DLD1 (cell line): Measurements from ENCODE around the gene EMC9.

ENCODE experiments used
- in situ Hi-C: cut with HindIII; loops from 2 replicates; pipeline ENCODE4 v1.10.0; 2017; ENCODE audit warnings: low sequenced_read_pairs

EMC9 gene, protein sequence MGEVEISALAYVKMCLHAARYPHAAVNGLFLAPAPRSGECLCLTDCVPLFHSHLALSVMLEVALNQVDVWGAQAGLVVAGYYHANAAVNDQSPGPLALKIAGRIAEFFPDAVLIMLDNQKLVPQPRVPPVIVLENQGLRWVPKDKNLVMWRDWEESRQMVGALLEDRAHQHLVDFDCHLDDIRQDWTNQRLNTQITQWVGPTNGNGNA

DNA sequence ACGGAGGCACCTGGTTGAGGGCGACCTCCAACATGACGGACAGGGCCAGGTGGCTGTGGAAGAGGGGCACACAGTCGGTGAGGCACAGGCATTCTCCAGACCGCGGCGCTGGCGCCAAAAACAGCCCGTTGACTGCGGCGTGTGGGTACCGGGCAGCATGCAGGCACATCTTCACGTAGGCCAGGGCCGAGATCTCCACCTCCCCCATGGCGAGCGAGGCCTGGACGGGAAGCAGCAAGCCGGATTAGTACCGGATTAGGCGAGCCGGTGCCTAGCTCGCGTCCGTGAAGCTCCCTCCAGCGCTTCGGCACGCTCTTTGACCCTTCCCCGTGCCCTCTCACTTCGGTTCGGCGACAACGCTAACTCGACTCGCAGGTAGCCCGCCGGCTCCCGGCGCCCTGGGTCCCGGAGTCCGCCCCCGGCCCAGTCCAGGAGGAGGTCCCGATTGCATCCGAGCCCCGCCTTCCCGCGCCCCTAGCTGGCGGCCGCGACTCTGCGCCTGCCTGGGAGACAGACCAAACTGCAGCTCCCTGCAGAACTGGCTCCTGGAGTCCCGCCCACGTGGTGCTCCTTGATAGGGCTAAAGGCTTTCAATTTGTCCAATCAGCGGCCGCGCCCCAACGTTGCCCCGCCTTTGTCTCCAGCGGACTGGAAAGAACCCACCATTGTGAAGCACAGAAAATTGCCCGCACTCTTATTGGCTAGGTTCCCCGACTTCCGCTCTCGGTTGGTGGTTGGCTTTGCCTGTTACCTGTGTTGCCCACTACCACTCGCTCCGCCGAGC lies at the start of gene EMC9:
EMC9 (minus strand) TSS at position 495 of the 784 bp plus-strand sequence; CDS start at position 208, 287 bp downstream.
- in situ Hi-C loops: no loop called here

DNA sequence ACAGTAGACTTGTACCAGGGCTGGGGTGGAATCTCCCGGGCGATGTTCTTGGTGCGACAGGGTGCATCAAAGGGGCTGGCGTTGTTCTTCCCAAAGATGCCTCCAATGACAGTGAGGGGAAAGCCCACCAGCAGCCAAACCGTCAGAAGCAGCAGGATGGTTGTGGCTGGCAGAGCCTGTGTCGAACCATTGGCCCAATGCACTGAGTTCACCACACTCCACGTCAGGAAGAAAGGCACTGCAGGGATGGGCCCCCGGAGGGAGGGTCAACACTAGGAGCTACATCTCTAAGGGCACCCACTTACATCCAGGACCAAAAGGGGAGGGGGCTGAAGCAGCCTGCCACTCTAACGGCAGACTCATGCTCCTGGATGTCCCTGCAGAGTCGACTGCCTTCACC lies 49.0 kb upstream of the EMC9 start:
- in situ Hi-C loops: no loop called here

DNA sequence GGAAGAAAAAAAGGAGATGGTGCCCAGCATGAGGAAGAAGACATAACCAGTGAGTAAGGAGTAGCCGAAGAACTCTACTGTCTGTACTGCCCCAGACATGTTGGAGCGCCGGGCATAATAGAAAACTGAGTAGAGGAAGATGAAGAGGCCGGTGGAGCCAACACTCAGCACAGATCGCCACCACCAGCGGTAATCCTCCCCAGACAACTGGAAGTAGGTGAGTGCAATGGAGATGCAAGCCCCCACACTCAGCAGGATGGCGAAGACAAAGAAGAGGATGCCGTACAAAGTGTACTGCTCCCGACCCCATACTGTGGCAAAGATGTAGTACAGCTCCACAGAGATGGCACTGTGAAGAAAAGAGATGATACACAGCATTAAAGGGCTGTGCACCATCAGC lies 48.1 kb upstream of the EMC9 start:
- in situ Hi-C loops: no loop called here

DNA sequence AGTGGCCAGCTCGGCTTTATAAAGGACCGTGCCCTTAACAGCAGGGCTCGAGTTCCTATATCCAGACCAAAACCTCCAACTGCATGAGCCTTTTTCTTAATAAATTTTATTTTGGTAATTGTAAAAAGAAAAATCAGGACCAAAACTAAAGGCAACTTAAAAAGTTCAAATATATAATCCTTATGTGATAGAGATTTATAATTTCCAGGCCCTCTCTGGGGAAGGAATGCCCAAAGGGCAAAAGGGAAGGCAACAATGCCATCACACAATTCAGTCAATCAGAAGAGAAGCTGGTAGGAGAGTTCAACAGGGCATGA lies 47.6 kb upstream of the EMC9 start:
- in situ Hi-C loops: no loop called here

DNA sequence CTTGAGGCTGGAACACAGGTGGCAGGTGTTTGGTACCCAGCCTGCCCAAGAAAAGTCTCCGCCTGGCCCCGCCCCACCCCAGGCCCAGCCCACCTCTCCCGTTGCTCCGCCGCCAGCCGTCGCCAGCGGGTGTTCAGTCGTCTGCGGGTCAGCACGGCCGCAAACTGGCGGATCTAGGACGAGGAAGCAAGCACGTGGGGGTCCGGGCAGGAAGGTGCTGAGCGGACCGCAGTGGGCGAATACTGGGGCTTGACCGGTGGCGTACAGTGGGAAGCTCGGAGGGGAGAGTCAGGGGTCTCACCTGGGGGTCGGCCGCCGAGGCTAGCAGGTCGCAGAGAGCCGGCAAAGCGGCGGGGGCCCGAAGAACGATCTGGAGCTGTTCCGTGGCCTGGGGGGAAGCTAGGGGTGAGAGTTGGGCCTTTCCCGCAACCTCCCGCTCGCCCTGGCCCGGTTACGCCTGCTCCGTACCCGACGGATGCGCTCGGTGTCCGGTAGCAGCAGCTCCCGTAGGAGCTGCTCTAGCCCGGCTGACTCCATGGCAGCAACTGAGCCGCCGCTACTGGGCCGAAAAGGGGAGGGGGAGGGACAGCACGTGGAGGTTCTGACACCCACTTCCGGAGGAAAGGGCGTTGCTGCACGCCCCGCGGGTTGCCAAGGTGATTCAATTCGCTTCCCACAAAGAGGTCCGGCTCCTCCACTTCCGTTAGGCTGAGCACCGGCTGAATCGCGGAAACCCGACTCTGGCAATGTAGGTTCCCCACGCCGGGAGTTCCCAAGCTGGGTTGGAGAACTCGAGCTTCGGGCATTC lies 47.1 kb upstream of the EMC9 start, which contains the start of gene IPO4:
IPO4 (minus strand) TSS at position 566 of the 808 bp plus-strand sequence; CDS start at position 537, 29 bp downstream.
- in situ Hi-C loops: no loop called here

DNA sequence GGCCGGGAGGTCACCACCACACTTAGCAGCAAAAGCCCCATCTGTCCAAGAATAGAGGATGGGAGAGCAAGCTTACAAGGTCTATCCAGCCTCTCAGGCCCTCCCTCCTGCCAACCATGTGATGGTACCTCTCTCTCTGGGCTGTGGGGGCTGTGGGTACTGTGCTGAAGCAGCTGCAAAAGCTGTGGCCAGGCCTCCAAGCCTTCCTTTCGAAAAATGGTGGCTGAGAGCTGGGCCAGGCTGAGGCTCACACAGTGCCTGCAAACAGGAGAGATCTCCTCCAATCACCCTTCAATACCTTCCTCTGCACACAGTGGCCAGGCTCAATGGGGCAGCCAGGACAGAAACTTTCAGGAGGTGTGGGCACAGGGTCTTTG lies 46.1 kb upstream of the EMC9 start:
- in situ Hi-C loops: no loop called here

DNA sequence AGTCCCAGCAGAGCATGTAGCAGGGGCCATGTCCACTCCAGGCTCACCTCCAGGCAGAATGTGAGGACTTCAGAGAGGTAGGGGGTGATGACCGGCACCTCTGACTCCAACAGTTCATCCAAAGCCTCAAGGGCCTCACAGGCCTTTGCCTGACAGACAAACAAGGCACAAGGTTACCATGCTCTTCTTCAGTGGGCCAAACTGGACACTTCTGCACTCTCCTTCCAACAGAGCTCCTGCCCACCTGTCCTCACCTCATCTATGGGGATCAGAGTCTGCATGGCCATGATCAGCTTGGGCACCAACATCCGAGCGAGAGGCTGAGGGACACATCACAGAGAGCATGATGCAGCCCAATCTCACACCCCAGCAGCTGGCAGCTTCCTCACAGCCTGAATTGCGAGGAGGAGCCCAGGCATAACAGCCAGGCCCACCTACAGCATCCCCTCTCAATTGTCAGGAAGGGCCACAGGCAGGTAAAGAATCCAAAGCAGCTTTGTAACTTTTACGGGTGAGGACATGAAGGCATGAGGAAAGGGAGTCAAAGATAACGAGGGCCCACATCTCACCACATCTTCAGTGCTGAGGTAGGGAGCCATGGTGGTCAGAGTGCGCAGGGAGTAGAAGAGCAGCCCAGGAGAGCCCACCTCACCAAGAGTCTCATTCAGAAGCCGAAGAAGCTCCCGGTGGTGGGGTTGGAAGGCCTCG lies 45.6 kb upstream of the EMC9 start:
- in situ Hi-C loops: no loop called here

DNA sequence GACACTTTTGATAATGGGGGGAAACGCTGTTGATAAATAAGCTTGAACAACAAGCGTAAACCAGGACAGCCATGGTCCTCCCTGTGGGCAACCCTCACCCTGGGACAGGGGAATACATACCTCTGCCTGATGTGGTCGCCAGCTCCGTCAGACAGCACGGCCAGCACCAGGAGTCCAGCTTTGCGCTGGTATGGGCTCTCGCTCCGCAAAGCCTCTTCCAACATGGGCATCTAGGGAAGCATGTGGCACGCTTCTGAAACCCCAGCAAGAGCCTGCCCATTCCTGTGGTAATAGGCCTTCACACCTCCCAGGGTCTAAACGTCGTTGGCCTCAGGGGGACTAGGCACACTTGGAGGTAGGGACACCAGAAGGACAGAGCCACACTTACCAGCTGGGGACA lies 44.4 kb upstream of the EMC9 start:
- in situ Hi-C loops: no loop called here

DNA sequence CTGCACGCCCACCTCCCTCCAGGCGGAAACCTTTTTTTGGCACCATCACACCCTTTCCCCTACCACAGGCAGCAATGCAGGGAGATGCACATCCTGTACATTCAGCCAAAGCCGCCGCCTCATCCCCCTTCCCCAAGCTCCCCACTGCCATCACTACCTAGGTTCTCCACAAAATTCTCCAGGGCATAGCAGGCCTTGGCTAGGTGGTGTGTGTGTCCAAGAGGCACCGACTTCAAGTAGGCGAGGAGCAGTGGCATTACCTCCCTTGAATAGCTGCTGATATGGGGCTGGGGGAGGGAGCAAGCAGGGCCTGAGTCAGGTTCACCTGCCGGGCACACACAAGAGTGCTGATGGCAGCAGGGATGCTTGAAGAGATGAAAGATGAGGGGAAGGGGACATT lies 43.6 kb upstream of the EMC9 start:
- in situ Hi-C loops: no loop called here

DNA sequence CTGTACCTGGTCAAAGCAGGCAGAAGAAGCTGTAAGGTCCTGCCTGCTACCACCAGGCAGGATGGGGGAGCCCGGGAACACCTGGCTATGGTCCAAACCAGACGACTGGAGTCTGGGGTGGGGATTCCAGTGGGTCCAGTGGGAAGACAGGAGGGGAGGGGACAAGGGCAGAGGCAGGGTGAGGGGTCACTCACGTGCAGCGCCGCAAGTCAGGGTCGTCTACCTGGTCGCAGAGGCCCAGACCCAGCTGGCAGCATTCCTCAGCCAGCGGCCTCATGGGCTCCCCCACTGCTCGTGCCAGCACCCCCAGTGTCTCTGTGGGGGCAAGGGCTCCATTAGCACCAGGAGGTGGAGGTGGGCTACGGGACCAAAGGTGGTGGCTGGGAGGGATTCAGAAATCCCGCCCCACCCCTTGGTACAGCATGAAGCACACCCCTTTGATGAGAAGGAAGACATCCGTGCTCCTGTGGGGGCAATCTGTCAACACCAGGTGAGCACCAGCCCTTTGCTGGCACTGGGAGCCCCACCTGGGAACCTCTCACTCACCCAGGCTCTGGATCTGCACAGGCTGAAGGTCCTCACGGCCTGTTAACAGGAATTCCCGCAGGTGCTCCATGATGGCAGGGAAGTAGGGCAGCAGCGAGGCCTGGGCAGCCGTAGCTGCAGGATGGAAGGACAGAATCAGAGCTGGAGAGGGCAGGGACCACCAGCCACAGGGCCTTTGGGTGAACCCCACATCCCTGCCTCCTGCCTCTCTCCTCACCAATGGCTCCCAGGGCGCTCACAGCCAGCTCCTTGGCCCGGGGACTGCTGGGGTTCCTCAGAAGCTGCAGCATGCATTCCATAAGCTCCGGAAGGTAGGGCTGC lies 42.9 kb upstream of the EMC9 start:
- in situ Hi-C loops: no loop called here

DNA sequence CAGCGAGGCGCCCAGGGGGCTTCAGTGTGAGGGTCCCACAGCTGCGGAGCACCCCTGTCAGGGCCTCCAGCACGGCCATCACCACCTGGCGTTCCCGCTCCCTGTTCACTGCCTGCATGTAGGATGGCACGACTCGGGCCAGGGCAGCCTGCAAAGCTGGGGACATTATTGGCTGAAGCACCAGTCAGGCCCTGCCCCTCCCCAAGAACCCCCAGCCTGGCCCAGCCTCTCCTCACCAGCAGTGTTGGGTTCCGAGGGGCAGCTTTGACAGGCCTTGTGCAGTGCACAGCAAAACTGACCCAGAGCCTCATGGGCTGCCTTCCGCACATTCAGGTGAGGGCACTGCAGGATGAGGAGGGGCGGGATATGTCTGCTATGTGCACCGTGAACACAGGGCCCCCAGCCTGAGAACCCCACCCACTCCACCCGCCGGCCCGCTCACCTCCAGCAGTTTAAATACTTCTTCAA lies 41.7 kb upstream of the EMC9 start:
- in situ Hi-C loops: no loop called here

DNA sequence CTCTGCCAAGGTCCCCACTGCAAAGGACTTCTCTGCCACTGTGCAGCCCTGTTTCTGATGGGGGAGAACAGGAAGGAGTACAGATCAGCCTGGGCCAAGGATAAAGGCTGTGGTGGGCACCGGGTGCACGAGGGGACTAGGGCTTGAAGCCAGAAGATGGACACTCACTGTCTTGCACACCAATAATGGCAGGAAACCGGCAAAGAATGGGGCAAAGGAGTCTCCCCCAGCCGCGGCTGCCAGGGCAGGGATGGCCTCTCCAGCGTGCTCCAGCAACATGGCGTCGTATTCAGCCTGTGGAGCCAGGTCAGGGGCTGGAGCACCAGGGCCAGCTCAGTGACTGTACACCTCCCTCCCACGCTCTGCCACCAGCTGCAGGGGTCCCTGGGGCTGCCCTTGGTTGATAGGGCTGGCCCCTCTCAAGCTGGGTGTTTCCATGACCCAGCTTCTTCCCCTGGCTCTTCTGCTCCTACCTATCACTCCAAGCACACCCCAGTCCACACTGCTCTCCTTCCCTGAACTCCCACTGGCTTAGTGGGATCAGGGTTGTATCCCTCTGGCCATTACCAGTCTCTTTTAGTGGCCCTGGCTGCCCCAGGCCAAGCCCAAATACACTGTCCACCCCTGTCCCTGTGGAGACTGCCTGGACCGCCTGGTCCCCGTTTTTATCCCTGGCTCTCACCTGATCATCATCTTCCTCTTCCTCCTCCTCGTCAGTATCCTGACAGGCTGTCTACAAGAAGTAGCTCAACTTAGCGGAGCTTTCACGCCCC lies 40.9 kb upstream of the EMC9 start:
- in situ Hi-C loops: no loop called here

DNA sequence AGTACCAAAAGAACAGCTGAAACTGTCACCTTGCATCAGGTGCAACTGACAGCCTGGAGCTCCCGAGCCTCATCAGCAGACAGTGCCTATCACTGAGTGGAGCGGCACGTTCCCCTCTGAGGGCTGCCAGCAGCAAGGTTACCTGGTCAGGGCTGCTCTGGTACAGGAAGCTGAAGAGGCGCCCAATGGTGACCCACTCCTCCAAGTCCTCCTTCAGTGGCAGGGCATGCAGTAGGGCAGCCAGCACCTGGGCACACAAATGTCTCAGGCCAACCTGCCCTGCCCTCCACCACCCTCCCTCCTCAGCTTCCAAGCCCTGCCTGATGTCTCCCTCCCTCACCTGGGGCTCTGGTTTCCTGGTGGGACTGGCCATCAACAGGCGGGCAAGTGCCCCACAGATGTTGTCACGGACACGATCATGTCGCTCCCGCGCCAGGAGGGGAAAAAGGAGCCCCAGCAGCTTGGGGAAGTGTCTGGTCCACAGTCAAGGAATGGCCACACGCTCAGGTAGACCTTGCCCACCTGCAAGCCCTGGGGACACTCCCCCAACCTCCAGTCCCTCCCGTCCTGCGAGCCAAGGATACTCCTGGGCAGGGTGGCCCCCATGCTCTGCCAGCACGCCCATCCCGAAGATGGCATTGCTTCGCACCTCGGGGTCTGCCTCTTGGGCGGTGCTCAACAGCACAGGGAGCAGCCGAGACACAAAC lies 40.1 kb upstream of the EMC9 start:
- in situ Hi-C loops: no loop called here

DNA sequence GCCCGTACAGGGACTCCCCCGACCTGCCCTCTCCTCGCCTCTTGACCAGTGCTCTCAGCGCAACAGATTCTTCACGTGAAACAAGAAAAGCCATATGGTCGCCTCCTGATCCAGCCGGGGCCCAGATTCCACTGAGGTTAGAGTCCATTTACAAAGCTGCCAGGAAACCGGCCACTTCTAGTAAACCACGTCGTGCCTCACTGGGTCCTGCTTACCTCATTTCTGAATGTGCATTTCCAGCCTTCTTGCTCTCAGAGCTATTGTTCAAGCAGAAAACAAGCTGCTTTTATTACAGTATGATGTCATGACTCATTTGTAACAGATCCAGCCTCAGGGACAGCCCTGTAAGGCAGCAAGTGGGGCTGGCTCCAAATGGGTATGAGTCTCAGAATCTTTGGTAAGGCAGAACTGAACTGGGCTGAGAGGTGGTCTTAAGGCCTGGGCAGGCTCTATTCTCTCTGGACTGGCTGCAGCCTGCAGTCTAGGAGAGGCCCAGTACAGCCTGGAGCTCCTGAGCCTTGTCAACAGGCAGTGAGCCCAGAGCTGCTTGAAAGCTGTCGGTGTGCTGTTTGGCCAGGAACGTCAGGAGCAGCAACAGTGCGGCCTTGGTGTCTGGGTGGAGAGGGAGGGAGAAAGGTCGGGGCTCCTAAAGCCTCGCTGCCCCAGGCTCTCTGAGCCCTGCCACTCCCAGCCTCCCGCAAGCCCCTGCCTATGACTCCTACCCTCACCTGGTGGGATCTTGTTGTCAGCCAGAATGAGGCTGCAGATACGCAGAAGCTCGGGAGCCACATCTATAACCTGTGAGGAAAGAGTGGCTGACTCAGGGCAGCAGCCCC lies 38.8 kb upstream of the EMC9 start:
- in situ Hi-C loops: no loop called here

DNA sequence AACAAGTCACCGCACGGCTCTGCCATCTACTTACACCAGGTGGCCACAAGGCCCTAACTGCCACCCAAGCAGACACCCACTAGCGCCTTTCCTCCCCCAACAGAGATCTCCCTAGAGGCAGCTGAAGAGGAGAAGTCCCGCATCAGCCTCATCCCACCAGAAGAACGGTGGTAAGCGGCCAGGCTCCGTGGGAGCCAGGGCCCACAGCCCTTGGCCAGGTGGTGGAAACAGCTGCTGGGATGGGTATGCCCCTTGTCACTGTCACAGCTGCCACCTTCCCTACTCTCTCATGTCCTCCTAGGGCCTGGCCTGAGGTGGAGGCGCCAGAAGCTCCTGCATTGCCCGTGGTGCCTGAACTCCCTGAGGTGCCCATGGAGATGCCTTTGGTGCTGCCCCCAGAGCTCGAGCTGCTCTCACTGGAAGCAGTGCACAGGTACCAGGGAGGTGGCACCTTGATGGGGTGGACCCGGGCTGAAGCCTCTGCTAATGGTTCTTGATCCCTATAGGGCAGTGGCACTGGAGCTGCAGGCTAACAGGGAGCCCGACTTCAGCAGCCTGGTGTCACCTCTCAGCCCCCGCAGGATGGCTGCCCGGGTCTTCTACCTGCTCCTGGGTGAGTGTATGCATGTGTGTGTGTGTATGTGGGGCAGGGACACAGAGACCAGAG lies 38.0 kb upstream of the EMC9 start:
- in situ Hi-C loops: no loop called here

DNA sequence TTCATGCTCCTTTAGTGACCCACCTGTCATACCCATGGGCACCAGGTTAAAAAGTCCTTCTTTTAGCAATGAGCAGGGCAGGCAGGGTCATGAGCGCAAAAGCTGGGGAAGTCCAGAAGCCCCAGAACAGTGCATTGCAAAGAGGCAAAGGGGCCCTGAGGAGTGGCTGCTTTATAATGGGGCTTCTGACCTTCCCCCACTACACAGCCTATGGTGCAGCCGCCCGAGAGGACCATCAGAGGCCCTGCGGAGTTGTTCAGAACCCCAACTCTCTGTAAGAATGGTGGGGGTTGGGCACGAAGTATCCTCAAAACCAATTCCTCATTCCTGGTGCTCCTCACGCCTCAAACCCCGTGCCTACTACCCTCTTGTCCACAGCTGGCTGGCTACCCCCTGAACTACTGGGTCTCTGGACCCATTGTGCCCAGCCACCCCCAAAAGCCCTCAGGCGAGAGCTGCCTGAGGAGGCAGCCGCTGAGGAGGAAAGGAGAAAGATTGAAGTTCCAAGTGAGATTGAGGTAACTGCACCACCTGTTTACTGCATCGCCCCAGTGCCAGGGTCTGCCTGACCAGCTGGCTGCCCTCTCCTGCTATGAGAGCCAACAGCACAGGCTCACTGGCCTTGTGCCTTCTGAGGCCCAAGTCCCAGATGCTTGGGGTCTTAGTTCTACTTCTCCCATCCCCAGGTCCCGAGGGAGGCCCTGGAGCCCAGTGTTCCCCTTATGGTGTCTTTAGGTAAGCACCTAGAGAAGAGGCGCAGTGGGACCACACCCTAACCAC lies 37.2 kb upstream of the EMC9 start:
- in situ Hi-C loops: no loop called here

DNA sequence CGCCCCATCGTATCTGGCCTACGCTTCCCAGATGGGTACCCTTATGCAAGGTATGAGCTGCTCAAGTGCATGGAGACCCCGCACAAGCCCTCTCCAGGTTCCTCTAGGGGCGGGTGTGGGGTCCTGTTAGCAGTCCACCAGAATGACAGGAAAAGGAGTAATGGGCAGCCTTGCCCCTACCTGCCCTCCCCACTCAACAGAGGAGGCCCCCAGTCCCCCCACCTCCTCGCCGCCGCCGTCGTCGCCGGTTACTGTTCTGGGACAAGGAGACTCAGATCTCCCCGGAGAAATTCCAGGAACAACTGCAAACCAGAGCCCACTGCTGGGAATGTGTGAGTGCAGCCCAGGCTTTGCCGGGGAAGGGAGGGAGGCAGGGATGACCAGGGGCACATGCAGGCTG lies 36.5 kb upstream of the EMC9 start:
- in situ Hi-C loops: no loop called here
